ENCODE measurements around the gene ZNFX1.
"Not testable (repeated sequence)": the region's sequence is repeated elsewhere in the genome, so short reads cannot be mapped to it uniquely, and the experiment has no call there.

ZNFX1 gene

GRCh38 chr20:49210101-49210756 lies 67.6 kb downstream of the ZNFX1 start:
- H3K4me3 ChIP-seq (ENCODE audit: low read depth, low read length): no peak overlapping the region
- no peak for TF ChIP-seq CTCF (conservative IDR thresholded peaks at IDR 0.05; ENCODE audit: low read depth, low read length)
- no peak for DNase-seq (ENCODE audit: low read depth)

GRCh38 chr20:49207076-49207475 lies 70.8 kb downstream of the ZNFX1 start:
- no peak overlapping the region for H3K4me3 ChIP-seq (ENCODE audit: low read depth, low read length)
- DNase-seq (ENCODE audit: low read depth): no peak
- TF ChIP-seq CTCF (conservative IDR thresholded peaks at IDR 0.05; ENCODE audit: low read depth, low read length): peak; percentile 31

GRCh38 chr20:49203746-49204145 lies 74.1 kb downstream of the ZNFX1 start:
- DNase-seq (ENCODE audit: low read depth): no peak
- no peak overlapping the region for H3K4me3 ChIP-seq (ENCODE audit: low read depth, low read length)
- TF ChIP-seq CTCF (conservative IDR thresholded peaks at IDR 0.05; ENCODE audit: low read depth, low read length): no peak

GRCh38 chr20:49203011-49203410 lies 74.8 kb downstream of the ZNFX1 start:
- no peak for TF ChIP-seq CTCF (conservative IDR thresholded peaks at IDR 0.05; ENCODE audit: low read depth, low read length)
- H3K4me3 ChIP-seq (ENCODE audit: low read depth, low read length): no peak overlapping the region
- DNase-seq (ENCODE audit: low read depth): no peak

- no peak for DNase-seq (ENCODE audit: low read depth)
- no peak for TF ChIP-seq CTCF (conservative IDR thresholded peaks at IDR 0.05; ENCODE audit: low read depth, low read length)
- no peak overlapping the region for H3K4me3 ChIP-seq (ENCODE audit: low read depth, low read length)
Observed at GRCh38 chr20:49199729-49200293, 78.0 kb downstream of the ZNFX1 start.

GRCh38 chr20:49192944-49193518 lies 84.8 kb downstream of the ZNFX1 start:
- DNase-seq (ENCODE audit: low read depth); H3K4me3 ChIP-seq (ENCODE audit: low read depth, low read length): not testable (repeated sequence)

Measured in choroid plexus epithelial cell (primary cell).